HEK293T (cell line): ENCODE data around the gene TAF3.

Experiments used
- CTCF ChIA-PET: fragments of 350-600 bp; formaldehyde crosslinking; extraction: SDS; loops from one replicate; lab custom pipeline; 2021; ENCODE audit warnings: antibody characterized with exemption, inconsistent platforms; lab: Yijun Ruan, JAX
- POLR2A ChIA-PET: fragments of 350-600 bp; formaldehyde crosslinking; extraction: SDS; loops from one replicate; lab custom pipeline; 2020; ENCODE audit warnings: antibody characterized with exemption, inconsistent platforms; lab: Yijun Ruan, JAX
- DNase-seq: peaks from one replicate; pipeline ENCODE4 v3.0.0; 2012; ENCODE audit warnings: mixed read lengths; ENCODE audit errors: extremely low spot score
- ARNT ChIP-seq: fragments of 450-650 bp; IDR thresholded peaks from 2 replicates; pipeline ENCODE4 v1.6.1; 2017; ENCODE audit warnings: mild to moderate bottlenecking
- BHLHE40 ChIP-seq: fragments of 450-650 bp; IDR thresholded peaks from 2 replicates; pipeline ENCODE4 v1.6.1; 2016; ENCODE audit warnings: mild to moderate bottlenecking, moderate library complexity, borderline replicate concordance
- CTBP1 ChIP-seq: fragments of 450-650 bp; IDR thresholded peaks from 2 replicates; pipeline ENCODE4 v1.6.1; 2016; ENCODE audit warnings: borderline replicate concordance
- ELF4 ChIP-seq: fragments of 450-650 bp; IDR thresholded peaks from 2 replicates; pipeline ENCODE4 v1.6.1; 2017; ENCODE audit warnings: antibody characterized with exemption
- FOXA1 ChIP-seq: fragments of 450-650 bp; IDR thresholded peaks from 2 replicates; pipeline ENCODE4 v1.6.1; 2016; ENCODE audit warnings: mild to moderate bottlenecking
- FOXK2 ChIP-seq: fragments of 450-650 bp; IDR thresholded peaks from 2 replicates; pipeline ENCODE4 v1.6.1; 2016; ENCODE audit warnings: mild to moderate bottlenecking
- FOXM1 ChIP-seq: fragments of 450-650 bp; IDR thresholded peaks from 2 replicates; pipeline ENCODE4 v1.6.1; 2017; ENCODE audit warnings: mild to moderate bottlenecking, borderline replicate concordance
- HDGF ChIP-seq: fragments of 450-650 bp; IDR thresholded peaks from 2 replicates; pipeline ENCODE4 v1.6.1; 2017; ENCODE audit warnings: antibody characterized with exemption, borderline replicate concordance
- L3MBTL2 ChIP-seq: fragments of 450-650 bp; conservative IDR thresholded peaks from 2 replicates; pipeline ENCODE4 v1.6.1; 2016; ENCODE audit warnings: mild to moderate bottlenecking
- LEF1 ChIP-seq: fragments of 450-650 bp; IDR thresholded peaks from 2 replicates; pipeline ENCODE4 v1.6.1; 2017; ENCODE audit warnings: mild to moderate bottlenecking, borderline replicate concordance
- NFRKB ChIP-seq: fragments of 450-650 bp; IDR thresholded peaks from 2 replicates; pipeline ENCODE4 v1.6.1; 2016; ENCODE audit warnings: mild to moderate bottlenecking, moderate library complexity
- SP1 ChIP-seq: fragments of 450-650 bp; IDR thresholded peaks from 2 replicates; pipeline ENCODE4 v1.6.1; 2017
- SUZ12 ChIP-seq: fragments of 450-650 bp; IDR thresholded peaks from 2 replicates; pipeline ENCODE4 v1.6.1; 2016; ENCODE audit warnings: mild to moderate bottlenecking
- TARDBP ChIP-seq: fragments of 450-650 bp; IDR thresholded peaks from 2 replicates; pipeline ENCODE4 v1.6.1; 2016
- ZNF384 ChIP-seq: fragments of 450-650 bp; IDR thresholded peaks from 2 replicates; pipeline ENCODE4 v1.6.1; 2016
- TF ChIP-seq, protein P1 (sequence below): fragments of 450-650 bp; IDR thresholded peaks from 2 replicates; pipeline ENCODE4 v1.6.1; 2016

TAF3 gene

DNA sequence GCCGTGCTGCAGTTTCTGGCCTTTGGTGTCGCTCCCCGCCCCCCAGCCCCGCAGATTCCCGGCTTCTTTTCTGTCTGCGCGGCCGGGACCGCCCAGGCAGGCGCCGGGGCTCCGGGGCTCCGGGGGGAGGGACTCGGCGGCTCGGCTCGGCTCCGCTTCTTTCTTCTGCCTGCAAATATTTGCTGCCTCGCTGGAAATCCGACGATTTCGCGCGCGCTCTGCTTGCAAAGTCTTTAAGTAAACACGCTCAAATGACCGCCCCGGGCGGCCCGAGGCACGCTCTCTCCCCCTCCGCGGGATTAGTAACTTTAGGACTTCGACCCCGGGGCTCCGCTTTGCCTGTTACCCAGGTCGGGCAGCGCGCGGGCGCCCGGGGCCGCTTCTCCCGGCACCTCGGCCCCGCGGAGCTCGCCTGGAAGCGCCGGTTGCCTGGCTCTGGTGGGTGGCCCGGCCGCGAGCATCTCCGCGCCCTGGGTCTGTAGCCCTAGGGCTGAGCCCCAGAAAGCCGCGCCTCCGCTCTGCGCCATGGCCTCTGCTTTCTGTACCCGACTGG, 232.3 kb downstream of the TAF3 start:
- TF ChIP-seq L3MBTL2 (peak; percentile 59), ARNT (no peak)
- ChIA-PET POLR2A (interaction anchor here (1.0 to 1.1 kb wide), 2 partner anchors 8 to 263 kb away, joined by 3 read pairs; partner anchors contain the start of genes ATP5F1C and KIN), CTCF (no interaction called here)
- peak; percentile 45 for DNase-seq

DNA sequence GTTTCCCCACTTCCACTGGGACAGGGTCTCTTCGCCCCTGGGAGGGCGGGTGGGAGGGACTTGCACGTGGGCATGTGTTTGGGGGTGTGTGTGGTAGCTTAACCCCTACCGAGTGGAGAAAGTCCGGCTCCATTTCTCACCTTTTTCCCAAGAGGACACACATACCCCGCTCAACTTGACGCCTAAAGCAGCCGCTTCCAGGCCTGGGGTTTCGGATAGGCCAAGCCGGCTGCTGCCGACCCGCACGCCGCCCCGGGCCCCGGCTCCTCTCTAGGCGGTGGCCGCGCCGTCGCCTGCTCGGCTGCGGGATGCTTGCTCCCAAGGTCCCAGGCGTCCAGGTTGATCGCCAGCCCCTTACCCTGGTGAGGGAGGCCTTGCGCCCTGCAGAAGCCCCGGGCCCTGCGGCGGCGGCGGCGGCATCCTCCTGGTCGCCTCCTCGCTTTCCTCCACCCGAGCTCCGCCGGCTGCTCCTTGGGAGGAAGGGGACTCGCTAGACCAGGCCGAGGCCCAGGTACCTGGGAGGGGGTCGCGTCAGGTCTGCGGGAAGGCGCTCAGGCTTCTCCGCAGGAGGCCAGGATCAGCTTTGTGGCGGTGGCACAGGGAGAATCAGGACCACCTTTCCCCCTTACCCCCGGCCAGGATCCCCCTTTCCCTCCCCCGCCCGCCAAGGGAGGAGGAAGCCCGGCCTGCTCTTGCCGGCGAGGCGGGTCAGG, 233.0 kb downstream of the TAF3 start:
- ChIA-PET CTCF (no interaction called here), POLR2A (interaction anchor here (1.0 kb wide), 1 partner anchor 263 kb away, joined by 3 read pairs; the partner anchor contains the start of genes ATP5F1C and KIN)
- DNase-seq: no peak
- TF ChIP-seq ARNT (no peak), FOXK2 (no peak), L3MBTL2 (no peak), FOXM1 (no peak), CTBP1 (no peak), BHLHE40 (no peak), NFRKB (no peak), HDGF (no peak), TARDBP (no peak), SP1 (no peak), FOXA1 (no peak), ZNF384 (no peak), SUZ12 (no peak), LEF1 (no peak), ELF4 (no peak)
- TF ChIP-seq, protein P1, sequence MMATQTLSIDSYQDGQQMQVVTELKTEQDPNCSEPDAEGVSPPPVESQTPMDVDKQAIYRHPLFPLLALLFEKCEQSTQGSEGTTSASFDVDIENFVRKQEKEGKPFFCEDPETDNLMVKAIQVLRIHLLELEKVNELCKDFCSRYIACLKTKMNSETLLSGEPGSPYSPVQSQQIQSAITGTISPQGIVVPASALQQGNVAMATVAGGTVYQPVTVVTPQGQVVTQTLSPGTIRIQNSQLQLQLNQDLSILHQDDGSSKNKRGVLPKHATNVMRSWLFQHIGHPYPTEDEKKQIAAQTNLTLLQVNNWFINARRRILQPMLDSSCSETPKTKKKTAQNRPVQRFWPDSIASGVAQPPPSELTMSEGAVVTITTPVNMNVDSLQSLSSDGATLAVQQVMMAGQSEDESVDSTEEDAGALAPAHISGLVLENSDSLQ: no peak

DNA sequence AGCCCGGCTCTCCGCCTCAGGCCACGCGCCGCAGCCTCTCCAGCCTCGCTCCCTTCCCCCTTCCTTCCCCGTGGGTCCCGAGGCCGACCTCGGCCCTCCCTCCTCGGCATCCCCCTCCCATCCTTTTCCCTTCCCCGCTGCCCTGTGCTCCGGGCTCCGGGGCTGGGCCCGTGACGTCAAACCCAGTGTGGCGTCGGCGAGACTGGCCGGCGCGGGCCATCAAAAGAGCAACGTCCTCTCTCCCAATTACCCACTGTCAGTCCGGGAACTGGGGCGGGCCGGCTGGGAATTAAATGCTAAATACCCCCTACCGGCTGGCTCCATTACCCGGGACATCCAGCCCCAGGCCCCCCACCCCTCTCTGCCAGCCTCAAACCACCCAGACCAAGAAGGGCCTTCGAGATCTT, 233.5 kb downstream of the TAF3 start:
- TF ChIP-seq CTBP1: no peak
- TF ChIP-seq, protein P1: no peak
- no peak for TF ChIP-seq SUZ12
- no peak for TF ChIP-seq ZNF384
- TF ChIP-seq HDGF: no peak
- TF ChIP-seq SP1: no peak
- TF ChIP-seq LEF1: no peak
- TF ChIP-seq TARDBP: no peak
- no peak for TF ChIP-seq FOXM1
- TF ChIP-seq BHLHE40: no peak
- no peak for TF ChIP-seq L3MBTL2
- TF ChIP-seq ARNT: no peak
- no peak for TF ChIP-seq FOXA1
- no peak for TF ChIP-seq ELF4
- TF ChIP-seq FOXK2: no peak
- TF ChIP-seq NFRKB: no peak
- no peak for DNase-seq
- CTCF ChIA-PET: no interaction called here
- POLR2A ChIA-PET: no interaction called here

DNA sequence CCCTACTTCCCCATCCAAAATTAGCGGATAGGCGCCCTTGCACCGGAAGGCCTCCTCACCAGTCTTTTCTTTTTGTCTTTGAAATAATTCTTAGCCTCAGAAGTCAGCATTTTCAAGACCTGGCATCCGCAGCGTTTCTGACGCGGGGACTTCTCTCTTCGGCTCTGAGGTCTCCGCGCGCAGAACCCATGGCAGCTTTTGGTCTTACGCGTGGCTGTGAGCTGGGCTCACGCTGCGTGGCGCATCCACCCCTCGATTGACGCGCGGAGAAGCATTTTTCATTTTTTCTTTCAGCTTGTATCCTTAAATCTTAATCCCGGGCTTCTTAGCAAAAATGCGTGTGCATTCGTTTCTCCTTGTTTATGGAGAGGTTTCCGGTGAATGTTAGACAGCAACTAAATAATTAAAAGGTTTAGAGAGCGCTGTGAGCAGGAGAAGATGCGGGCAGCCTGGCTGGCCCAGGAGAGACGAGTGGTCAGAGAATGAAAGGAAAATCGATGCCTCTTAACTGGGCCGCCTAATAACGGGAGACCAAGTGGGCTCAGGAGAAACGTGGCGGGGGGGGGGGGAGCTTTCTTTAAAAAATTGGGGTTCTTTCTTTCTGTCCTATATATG, 234.1 kb downstream of the TAF3 start:
- CTCF ChIA-PET: no interaction called here
- POLR2A ChIA-PET: interaction anchor here (0.6 kb wide), 1 partner anchor 540 kb away, joined by 3 read pairs; no protein-coding TSS in a partner anchor
- TF ChIP-seq NFRKB: no peak
- TF ChIP-seq SUZ12: no peak
- no peak for TF ChIP-seq CTBP1
- TF ChIP-seq ELF4: no peak
- TF ChIP-seq FOXK2: no peak
- TF ChIP-seq FOXM1: no peak
- no peak for TF ChIP-seq TARDBP
- DNase-seq: no peak

DNA sequence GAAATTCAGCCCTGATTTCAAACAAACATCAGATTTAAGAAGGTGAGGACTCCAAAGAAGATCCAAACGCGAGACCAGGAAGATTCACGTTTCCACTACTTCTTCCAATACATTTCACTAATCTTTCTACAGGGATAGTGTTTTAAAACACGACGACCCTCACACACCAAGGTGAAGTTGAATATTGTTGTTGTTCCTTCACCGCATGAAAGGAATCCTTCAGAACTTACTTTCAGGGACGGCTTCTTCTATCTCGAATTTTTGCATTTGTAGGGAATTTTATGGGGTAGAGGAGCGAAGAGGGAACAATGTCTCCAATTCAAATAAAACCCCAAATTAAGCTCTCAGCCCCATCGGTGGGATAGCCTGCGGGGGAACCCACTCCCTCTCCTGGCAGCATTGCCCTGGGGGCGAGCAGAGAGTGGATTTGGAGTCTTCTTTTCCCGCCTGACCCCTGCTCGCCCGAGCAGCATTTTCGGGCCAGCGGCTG, 234.7 kb downstream of the TAF3 start:
- DNase-seq: no peak
- TF ChIP-seq FOXK2 (no peak), SP1 (no peak), FOXM1 (no peak), CTBP1 (no peak), BHLHE40 (no peak), LEF1 (no peak), L3MBTL2 (no peak), FOXA1 (no peak)
- CTCF ChIA-PET: no interaction called here
- POLR2A ChIA-PET: interaction anchor here (0.6 kb wide), 1 partner anchor 541 kb away, joined by 3 read pairs; no protein-coding TSS in a partner anchor

DNA sequence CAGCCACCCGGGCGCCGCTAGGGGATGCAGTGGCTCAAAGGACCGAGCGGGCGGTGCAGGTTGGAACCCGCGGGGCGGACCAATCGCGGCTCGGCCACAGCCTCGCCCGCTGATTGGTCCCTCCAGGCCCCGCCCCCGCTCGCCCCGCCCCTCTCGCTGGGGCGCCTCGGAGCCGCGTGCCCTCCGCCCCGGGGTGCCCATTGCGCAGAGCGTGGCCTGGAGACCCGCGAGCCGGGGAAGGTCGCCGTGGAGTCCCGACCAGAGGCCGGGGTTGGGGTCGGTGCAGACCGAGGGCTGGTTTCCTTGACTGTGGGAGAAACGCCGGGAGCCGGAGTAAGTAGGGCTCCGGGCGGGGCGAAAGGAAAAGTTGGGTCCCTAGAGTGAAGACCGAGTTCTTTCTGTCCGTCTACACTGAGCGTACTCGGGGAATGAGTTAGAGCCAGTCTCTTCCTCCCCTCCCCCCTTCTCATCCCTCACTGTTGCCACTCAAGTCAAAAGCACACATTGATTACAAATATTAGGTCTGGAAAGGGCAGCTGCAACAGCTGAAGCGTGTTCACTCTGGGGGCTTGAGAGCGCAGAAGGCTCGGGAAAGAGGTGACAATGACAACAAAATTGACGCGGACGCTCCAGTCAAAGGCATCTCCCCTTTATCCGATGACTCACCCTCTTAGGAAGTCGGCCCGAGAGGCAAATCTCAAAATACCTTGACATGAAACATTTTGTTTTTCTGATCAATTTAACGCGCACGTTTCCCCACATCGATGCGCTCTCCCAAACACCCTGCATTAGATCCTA, 235.3 kb downstream of the TAF3 start:
- TF ChIP-seq CTBP1 (no peak), L3MBTL2 (peak; percentile 88)
- POLR2A ChIA-PET: no interaction called here
- CTCF ChIA-PET: interaction anchor here (0.7 kb wide), 1 partner anchor 390 kb away, joined by 3 read pairs; no protein-coding TSS in a partner anchor
- peak; percentile 94 for DNase-seq
